GM20431 (cell line): ENCODE data around the gene SV2C.
"Not testable (repeated sequence)": the region's sequence is repeated elsewhere in the genome, so short reads cannot be mapped to it uniquely, and the experiment has no call there.

Source experiments
- in situ Hi-C: fragments of 300-500 bp; cut with MseI, MboI; formaldehyde crosslinking; loops from one replicate; pipeline ENCODE4 v1.15.0; 2020; ENCODE audit warnings: low sequenced_read_pairs; ENCODE audit not compliant: unreplicated experiment

The SV2C gene

GRCh38 chr5:76289692-76290091 lies 206.5 kb downstream of the SV2C start:
- in situ Hi-C loops = no loop called here

DNA sequence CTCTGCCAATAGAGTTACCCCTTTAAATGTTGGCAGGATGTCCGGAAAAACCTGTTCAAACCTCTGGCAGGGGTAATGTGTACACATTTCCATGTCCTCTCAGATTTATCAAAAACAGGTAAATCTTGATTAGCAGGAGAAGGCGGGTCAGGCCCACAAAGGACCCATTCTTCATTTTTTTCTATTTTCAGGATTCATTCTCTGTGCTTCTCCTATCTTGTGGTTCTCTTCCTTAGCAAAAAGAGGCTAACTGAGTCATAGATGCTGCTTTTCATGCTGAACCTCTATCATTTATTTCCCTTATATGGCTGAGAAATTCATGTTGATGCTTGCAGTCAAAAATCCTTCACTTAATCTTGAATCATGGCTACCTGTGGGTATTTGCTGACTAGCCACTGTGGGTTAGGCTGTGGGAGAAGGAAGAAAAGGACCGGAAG lies 207.2 kb downstream of the SV2C start:
- in situ Hi-C loops = no loop called here

DNA sequence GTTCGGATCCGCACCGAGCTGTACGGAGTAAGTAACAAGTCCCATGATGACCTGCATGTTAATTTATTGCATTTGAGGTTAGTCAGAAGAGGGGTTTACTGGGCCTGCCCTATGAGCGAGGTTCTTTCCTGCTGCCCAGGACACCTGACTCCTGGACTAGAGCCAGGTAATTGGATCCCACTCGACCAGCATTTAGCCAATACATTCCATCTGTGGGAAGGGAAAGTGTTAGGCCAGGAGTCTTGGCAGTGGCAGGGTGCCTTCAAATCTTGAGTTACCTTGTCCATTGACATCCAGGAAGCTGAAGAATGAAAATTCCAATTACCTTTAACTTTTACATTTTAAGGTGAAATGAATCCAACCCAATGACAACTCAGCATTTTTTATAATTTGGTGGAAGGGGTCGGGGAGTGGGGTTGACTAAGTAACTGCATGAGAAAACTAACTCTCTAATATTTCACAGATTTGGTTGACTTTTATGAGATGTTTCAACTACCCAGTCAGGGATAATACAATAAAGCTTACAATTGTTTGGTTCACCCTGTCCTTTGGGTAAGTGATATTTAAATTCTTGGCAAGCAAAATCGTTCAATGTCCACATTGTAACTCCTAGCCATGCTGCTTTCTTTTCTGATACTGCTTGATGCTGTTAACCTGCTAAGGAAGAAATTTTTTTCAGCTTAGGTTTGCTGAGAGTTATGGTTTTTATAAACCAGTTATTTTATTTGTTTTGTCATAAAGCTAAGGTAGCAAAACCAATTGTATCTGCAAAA lies 208.3 kb downstream of the SV2C start:
- in situ Hi-C loops = no loop called here

- in situ Hi-C loops = no loop called here
Measured at GRCh38 chr5:76292620-76293322, 209.6 kb downstream of the SV2C start.

DNA sequence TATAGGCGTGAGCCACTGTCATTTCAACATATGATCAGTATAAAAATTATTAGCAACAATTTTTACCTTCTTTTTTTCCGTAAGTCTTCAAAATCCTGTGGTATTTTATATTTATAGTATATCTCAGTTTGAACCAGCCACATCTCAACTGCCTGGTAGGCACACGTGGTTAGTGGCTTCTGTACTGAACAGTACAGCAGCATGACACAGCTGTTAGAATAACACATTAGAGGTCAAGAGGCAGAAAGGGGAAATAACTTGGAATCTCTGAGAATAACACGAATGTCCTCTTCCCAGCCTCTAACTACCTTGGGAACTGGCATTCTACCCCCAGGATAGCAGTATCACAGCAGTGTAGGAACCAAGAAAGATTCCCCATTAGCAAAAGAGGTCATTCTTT lies 211.4 kb downstream of the SV2C start:
- in situ Hi-C loops = no loop called here

DNA sequence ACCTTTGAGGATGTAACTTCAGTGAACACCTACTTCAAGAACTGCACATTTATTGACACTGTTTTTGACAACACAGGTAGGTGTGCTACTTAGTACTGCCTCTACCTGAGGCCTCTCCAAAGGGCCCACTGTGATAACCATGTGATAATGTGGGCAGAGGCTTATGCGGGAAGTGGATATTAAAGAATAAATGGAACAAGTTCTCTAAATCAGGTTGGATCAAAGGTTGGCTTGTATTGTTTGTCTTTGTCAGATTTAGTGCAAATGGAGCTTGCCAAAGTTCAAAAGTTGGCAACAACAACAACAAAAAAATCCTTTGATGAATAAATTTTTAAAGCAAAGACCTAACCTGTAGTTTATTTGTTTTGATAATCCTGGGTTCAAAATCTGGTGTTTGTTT lies 215.7 kb downstream of the SV2C start:
- in situ Hi-C loops = no loop called here

DNA sequence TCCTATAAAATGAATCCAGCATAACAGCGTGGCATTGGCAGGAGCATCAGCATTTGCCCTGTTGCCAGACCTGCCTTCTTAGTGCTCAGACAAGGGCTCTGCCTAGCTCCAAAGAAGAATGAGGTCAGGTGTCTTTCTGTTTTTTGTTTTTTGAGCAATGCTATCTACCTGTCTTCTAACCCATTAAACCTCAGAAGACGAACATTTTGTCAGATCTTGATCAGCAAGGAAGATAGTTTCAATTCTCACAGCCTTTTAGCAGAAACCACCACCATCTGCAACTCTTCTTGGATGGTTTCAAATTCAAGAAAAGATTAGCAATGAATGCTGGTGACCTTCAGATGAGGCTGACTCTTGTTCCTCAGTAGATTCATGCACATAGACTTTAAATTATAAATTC lies 216.4 kb downstream of the SV2C start:
- in situ Hi-C loops = no loop called here

GRCh38 chr5:76301932-76302331 lies 218.7 kb downstream of the SV2C start:
- in situ Hi-C loops = not testable (repeated sequence)

DNA sequence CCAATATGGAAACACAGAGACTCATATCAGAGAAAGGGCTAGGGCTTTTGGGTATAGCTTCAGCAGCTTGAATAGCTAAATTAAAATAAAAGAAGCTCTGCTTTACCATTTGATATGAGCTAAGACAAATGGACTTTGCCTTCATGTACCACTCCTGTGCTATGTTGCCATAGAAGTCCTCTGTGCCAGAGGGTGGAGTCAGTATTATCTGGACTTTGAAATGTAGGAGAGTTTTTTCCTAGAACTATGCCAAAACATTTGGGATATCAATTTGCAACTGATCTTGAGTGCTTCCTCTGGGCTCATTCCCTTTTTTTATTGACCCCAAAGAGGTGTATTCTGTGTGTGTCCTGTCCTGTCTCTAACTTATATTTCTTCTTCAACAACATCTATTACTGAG lies 219.5 kb downstream of the SV2C start:
- in situ Hi-C loops = not testable (repeated sequence)

DNA sequence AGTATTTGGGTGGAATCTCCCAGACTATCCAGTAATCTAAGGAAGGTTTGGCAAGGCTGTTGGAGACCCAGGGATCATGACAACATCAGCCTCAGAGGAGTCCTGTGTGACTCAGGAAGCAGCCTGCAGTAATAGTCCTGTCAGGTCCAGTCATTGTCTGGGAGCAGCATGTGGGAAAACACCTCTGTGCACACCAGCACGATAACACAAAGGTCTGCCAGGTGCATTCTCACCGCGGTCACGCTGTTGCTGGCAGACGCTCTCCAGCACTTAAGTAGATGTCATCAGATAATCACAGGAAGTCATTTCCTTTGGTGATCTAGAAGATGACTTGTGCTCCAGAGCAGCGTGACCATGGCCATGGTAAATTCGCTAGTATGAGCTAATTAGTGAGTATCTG lies 220.7 kb downstream of the SV2C start:
- in situ Hi-C loops = no loop called here

GRCh38 chr5:76305269-76305668 lies 222.1 kb downstream of the SV2C start:
- in situ Hi-C loops = no loop called here

GRCh38 chr5:76305775-76306174 lies 222.6 kb downstream of the SV2C start:
- in situ Hi-C loops = no loop called here

GRCh38 chr5:76310208-76310607 lies 227.0 kb downstream of the SV2C start:
- in situ Hi-C loops = no loop called here

DNA sequence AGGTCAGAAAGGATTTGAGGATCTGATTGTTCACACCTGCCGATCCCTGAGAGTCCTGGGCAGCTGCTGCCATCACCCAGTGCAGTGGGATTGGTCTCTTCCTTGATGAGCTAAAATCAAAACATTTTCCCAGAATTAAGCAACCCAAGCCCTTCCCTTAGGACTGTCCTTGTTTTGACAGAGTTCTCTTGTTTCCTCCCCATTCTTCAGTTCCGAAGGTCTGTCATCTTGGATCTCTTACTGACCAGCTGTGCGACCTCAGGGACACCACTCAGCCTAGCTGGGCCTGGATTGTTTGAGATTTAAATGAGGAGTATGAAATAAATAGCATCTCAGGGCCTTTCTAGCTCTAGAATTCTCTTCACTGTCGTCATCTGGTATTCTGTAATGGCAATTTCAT lies 229.6 kb downstream of the SV2C start:
- in situ Hi-C loops = no loop called here

DNA sequence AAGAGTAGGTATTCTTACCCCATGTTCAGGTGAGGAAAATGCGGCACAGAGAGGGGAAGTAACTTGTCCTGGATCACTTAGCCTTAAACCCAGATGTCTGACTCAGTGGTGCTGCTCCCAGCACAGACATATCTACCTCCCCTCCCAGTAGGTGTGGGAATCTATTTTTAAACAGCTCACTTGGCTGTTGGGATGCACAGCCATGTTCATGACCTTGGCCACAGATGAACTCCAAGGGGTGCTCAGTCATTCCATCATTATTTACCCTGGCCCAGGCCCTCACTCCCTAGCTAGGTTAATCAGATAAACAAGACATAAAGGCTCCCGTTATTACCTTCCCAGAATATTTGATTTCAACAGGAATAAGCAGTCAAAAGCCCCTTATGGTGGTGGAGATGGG lies 231.5 kb downstream of the SV2C start:
- in situ Hi-C loops = no loop called here

- in situ Hi-C loops = no loop called here
Measured at GRCh38 chr5:76319673-76320072, 236.5 kb downstream of the SV2C start.

DNA sequence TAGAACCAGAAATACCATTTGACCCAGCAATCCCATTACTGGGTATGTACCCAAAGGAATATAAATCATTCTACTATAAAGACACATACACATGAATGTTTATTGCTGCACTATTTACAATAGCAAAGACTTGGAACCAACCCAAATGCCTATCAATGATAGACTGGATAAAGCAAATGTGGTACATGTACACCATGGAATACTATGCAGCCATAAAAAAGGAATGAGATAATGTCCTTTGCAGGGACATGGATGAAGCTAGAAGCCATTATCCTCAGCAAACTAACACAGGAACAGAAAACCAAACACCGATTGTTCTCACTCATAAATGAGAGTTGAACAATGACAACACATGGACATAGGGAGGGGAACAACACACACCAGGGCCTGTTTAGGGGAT lies 240.3 kb downstream of the SV2C start:
- in situ Hi-C loops = not testable (repeated sequence)

- in situ Hi-C loops = no loop called here
Measured at GRCh38 chr5:76325326-76325725, 242.1 kb downstream of the SV2C start.

GRCh38 chr5:76325876-76326491 lies 242.8 kb downstream of the SV2C start:
- in situ Hi-C loops = no loop called here

DNA sequence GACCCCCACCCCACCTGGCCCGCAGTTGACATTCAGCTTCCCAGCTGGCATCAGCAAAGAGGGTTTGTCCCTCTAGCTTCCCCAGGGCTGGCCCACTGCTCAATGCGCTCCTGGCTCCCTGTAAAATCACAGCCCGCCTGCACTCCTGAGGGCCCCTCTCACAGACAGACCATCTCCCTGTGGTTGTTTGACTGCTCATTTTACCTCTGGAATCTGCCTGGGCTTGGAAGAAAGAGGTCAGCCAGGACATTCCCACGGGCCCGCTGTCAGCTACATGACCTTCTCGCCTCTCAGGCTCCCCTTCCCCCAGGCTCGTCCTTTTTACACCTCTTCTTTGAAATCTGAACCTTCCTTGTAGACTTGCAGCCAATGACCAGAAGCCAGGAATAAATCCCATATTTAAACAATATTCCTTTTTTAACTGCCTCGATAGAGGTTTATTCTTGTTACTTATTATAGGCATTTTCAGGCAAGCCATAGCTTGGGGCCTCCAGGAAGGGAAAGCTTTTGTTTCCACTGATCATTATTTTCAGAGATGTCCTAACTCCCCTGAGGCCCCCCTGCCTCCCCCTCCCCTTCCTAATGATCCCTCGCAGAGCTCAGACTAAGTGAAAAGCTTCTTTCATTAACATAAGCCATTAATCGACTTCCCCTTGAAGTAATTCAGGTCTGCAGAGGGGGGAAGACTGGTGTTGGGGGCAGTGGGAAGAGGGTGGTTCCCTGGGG lies 243.6 kb downstream of the SV2C start:
- in situ Hi-C loops = no loop called here

DNA sequence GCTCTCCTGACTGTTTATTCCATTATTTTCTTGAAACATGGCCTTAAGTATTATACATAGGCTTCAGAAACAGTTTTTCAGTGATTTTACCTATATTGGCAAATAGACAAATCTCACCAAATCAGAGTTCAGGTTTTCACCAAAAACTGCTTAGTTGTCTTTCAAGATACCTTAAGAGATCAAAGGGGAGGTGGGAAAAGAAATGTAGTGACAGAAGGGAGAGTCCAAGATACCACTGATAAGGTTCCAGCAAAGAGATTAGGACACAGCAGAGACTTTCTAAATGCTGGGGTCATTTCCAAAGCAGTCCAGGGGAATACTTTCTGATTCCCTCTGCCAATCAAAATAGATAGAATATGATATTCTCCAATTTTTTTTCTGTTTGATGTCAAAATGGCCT lies 246.2 kb downstream of the SV2C start:
- in situ Hi-C loops = no loop called here
